Measurements from ENCODE around the gene SLC9A4.

Gene SLC9A4, protein sequence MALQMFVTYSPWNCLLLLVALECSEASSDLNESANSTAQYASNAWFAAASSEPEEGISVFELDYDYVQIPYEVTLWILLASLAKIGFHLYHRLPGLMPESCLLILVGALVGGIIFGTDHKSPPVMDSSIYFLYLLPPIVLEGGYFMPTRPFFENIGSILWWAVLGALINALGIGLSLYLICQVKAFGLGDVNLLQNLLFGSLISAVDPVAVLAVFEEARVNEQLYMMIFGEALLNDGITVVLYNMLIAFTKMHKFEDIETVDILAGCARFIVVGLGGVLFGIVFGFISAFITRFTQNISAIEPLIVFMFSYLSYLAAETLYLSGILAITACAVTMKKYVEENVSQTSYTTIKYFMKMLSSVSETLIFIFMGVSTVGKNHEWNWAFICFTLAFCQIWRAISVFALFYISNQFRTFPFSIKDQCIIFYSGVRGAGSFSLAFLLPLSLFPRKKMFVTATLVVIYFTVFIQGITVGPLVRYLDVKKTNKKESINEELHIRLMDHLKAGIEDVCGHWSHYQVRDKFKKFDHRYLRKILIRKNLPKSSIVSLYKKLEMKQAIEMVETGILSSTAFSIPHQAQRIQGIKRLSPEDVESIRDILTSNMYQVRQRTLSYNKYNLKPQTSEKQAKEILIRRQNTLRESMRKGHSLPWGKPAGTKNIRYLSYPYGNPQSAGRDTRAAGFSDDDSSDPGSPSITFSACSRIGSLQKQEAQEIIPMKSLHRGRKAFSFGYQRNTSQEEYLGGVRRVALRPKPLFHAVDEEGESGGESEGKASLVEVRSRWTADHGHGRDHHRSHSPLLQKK

DNA sequence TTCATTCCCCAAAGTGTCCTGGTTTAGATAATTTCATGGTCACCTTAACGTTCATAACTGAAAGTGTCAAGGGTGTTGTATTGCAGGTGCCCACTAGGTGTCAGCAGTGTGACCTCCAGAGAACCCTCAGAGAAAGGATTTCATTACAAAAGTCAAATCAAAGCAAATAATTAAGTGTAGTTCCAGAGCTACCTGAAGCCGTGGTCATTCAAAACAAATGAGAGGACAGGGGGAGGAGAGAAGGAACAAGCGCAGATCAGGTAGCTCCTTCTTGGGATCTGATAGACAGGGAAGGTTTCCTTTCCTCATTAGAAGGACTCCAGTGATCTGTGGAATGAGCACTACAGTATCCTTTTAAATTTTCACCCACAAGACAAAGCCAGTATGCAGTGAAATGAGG lies at the start of gene SLC9A4:
Gene SLC9A4, plus strand, starts transcription at position 207 of the 400 bp plus-strand sequence. CDS start 534 bp downstream, outside the sequence.
- DNase-seq (ENCODE audit: low read depth in 2 of 2), result peak; percentile 18 to 55

DNA sequence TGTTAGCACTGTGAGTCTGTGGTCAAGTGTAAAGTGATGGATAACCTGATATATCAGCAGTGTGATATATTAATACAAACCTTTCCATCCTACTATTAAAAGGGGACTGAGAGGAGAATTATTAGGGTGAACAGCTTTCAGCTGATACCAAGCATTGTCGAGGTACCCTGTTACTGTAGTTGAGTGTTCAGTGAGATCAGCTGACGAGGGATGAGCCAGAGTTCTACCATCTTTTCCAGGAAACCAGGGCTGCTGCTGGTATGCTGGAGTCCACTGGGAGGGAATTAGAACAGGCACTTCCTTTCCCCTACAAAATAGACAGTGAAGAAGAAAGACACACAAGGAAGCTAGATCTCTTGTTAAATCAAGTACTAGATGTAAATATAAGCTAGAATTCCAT lies 49.7 kb upstream of the SLC9A4 start:
- DNase-seq (ENCODE audit: low read depth in 2 of 2), result no peak

DNA sequence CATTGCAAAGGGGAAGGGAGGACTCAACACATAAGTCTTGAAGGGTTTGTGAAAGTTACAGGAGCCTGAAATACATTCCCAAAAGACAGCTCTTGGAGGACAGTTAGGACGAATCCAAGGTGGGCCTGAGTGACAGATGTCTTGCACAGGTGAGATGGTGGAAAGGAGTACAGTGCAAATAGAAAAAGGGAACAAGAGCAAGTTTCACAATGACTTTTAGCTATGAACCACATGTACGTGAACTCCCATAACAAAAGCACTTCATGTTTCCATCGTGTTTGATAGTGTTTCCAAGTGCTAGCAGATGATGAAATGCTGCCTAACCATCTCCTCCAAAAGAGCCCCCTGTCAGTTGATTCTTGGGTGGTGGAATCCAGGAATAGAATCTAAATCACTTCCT lies 48.3 kb upstream of the SLC9A4 start:
- DNase-seq (ENCODE audit: low read depth in 2 of 2), result no peak

DNA sequence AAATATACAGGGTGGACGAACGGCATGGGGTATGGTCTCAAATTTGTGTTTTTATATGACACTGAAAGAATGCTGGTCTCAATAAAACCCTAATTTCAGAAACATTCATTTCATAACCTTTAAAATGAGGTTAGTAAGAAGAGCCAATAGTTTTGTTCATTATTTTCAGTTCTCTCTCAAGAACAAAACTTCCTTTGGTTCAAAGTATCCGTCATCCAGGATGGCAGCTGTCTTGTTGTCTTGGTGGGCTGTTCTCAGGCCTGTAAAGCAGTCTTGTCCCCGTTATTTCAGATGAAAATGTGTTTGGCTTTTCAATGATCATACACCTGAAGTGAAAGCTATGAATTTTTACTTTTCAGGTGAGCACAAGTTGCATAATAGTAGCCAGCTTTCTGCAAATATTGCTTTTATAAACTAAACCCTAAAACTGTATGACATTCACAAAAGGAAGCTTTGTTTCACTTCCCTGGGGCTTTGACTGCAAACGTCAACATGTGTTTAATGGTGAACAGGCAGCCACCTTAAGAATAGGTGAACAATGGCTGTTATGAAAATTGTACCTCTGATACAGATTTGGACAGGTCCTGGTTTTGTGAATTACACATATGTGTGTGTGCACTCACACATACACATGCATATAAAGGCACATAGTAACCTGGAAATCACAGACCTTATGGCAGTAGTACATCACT lies 47.4 kb upstream of the SLC9A4 start:
- DNase-seq (ENCODE audit: low read depth in 2 of 2), result no peak

DNA sequence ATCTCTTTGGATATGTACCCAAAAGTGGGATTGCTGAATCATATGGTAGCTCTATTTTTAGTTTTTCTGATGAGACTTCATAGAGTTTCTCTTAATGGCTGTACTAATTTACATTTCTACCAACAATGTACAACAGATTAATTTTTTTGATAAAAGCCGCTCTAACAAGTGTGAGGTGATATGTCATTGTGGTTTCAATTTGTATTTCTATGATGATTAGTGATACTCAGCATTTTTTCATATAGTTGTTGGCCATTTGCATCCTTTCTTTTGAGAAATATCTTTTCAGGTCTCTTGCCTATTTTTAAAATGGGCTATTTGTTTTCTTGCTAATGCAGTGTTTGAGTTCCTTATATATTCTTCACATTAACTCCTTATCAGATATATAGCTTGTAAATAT lies 45.8 kb upstream of the SLC9A4 start:
- DNase-seq (ENCODE audit: low read depth in 2 of 2), result no peak

DNA sequence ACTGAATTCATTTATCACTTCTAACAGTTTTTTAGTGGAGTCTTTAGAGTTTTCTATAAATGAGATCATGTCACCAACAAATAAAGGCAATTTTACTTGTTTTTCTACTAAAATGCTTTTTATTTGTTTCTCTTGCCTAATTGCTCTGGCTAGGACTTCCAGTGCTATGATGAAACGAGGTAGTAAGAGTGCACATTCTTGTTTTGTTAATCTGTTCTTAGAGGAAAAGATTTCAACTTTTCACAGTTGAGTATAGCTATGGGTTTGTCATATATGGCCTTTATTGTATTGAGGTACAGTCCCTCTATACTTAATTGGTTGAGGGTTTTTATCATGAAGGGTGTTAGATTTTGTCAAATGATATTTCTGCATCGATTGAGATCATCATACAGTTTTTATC lies 44.5 kb upstream of the SLC9A4 start:
- DNase-seq (ENCODE audit: low read depth in 2 of 2), result no peak

DNA sequence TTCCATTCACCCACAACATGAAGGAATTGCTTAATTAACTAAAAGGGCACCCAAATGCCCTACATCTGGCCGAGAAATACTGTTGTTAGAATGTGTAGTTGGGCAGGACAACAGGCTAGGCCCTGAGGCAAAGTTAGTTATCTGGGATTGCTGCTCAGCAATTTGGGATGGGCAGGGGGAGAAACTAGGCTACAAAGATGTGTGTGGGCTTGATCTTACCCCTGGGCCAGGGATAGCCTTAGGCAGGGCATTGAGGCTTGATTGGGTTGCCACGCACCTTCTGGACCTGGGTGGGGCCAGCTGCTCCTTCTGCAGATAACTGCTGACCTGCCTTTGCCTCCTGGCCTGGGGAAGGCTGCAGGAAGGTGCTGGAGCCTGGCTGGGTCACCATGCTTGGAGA lies 40.6 kb upstream of the SLC9A4 start:
- DNase-seq (ENCODE audit: low read depth in 2 of 2), result no peak

DNA sequence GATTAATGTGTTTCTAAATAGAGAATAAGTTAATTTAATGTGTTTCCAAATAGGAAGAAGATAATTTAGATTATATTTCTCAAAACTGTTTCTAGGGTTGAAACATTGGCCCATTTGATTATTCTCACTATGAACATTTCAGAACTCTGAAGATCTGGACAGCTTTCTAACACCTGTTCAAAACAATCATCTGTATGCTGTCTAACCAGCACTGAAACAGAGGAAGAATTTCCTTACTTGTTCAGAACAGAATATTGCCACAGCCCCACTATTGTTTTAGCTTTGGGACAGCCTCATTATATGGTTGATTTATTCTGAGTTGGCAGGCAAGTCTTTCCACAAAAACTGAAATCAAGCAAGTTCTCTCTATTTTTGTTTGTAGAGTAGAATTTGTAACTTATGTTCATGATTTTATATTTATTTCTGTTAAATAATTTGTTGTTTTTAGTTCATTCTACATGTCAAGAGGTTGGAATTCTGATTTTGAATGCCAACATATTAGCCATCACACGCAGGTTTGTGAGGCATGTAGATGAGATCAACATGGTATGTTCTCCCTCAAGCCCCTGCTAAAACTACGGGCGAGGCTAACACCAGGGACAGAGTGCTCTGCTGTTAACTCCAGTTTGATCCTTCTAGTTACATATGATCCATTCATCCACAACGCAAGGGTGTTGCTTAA lies 38.9 kb upstream of the SLC9A4 start:
- no peak for DNase-seq (ENCODE audit: low read depth in 2 of 2)

DNA sequence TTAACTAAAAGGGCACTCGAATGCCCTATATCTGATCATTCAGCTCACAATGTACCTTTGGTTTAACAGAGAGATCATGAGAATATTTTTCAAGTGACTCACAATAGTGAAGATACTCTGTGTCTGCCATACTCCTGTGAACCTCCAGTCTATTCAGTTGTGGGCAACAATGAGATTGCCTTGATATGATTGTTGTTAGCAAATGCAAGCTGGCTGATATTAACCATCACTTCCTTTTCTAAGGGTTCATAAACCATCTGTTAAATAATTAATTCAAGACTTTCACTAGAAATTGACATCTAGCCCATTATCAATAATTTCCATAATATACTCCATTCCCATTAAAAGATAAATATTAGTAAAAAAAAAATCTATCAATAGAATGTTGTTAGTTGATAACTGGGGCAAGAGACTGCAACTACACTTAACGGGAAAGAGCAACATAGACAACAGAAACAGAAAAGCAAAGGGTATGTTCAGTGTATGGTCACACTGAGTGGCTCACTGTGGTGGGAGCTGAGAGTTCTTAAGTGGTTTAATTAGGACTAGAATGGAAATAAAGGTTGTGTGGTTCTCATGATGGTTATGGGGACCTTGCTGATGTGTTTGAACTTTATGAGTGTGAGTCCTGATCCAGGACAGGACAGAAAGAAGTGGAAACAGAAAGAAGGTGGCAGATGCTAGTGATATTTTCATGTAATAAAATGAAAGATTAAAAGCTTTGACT lies 38.2 kb upstream of the SLC9A4 start:
- DNase-seq (ENCODE audit: low read depth in 2 of 2), result no peak

DNA sequence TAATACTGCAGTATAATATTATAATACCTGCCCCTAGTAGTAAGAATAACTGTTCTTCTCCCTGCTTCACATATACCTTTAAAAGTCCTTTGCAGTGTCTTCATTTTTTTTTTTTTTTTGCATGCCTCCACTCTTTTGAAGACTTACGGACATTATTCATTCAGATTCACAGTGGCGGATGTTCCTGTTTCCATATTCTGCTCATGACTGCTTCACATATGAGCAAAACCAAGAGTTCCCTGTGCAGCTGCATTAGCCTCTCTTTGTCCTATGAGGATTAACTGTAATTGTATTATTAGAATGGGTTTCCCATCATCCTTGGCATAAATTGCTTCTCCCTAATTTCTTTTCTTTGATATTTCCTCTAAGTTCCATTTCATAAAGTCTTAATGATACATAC lies 37.3 kb upstream of the SLC9A4 start:
- DNase-seq (ENCODE audit: low read depth in 2 of 2), result no peak

DNA sequence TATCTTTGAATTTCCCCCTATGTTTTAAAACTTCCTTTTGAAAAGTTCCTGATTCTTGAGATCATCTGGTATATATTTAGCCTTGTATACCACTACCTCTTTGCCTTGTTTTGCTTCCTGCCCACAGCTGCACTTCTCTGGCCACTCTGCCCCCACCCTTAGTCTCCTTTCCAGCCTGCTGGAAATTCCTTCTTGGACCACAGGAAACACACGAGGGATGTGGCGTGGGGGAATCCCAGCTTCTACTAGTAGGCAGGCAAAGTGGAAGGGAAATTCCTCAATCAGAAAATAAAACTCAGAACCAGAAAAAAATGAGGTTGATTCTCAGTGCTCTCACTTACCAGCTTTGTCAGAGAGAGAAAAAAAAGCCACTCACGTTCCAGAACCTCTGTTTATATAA lies 36.7 kb upstream of the SLC9A4 start:
- no peak for DNase-seq (ENCODE audit: low read depth in 2 of 2)

DNA sequence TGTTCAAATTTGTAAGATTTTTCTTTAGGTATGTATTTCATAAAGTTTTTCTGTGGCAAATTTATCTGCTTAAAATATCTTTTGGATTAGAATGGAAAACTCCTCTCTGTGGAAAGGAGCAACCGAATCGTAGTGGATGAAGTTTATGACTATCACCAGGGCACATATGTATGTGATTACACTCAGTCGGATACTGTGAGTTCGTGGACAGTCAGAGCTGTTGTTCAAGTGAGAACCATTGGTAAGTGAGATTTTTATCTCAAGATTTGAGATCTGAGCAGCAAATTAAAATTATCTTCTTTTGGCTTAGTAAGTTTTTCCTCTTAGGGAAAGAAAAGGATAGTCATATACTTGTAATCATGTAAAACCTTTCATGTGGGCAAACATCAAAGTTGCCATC lies 35.9 kb upstream of the SLC9A4 start:
- DNase-seq (ENCODE audit: low read depth in 2 of 2), result no peak

DNA sequence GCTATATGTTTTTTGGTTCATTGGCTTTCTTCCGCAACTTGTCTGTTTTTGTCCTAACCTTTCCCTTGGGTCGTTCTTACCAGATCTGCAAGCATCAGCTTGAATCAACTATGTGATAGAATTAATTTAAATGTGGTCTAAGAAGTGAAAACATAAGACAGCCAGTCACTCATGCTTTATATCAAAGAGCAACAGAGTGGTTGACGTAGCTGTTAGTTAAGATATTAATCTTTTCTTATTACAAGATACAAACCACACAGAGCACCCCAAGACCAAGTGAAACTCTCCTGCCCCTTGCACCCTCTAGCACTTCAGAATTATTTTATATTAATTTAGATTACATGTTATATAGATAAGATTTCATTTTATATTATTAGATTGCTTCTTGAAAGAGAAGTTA lies 34.9 kb upstream of the SLC9A4 start:
- DNase-seq (ENCODE audit: low read depth in 2 of 2), result no peak

DNA sequence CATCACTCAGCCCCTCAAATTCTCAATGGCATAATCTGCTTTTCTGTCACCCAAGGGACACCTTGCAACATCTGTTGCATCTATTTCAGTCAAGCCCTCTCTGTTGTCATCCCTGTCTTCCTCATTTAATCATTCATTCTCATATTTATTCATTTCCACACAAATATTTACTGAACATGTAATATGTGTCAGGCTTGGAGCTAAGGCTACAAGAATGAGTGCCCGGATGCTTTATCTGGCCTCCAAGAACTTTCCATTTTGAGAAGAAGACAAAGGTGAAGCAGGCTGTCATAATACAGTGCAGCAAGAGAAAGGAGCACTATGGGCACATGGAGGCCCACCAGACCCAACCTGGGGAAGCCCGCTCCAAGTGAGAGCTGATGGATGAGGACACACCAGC lies 34.4 kb upstream of the SLC9A4 start:
- DNase-seq (ENCODE audit: low read depth in 2 of 2), result no peak

DNA sequence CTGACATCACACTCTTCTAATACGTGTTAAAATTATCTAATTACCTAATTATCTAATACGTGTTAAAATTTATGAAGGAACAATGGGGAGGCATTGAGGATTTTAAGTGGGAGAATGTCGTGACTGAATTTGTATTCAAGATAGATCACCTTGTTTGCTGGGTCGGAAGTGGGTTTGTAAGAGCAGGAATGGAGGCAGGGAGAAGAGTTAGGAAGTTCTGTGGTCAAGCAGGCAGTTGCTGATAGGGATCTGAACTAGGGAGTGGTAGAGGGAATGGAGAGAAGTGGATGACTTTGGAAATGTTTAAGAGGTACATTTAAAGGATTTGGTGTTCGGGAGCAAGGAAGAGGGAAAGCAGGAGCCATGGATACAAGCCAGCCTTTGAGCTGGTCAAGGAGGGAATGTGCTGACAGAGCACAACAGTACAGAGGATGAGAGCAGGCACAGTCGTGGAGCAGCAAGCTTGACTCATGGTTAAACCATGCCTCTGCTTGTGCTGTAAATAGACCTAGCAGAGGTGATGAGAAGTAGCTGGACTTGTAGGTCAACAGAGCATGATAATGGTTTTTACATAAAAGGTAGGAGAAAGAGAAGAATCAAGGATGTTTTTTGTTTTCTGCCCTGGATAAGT lies 33.8 kb upstream of the SLC9A4 start:
- no peak for DNase-seq (ENCODE audit: low read depth in 2 of 2)

DNA sequence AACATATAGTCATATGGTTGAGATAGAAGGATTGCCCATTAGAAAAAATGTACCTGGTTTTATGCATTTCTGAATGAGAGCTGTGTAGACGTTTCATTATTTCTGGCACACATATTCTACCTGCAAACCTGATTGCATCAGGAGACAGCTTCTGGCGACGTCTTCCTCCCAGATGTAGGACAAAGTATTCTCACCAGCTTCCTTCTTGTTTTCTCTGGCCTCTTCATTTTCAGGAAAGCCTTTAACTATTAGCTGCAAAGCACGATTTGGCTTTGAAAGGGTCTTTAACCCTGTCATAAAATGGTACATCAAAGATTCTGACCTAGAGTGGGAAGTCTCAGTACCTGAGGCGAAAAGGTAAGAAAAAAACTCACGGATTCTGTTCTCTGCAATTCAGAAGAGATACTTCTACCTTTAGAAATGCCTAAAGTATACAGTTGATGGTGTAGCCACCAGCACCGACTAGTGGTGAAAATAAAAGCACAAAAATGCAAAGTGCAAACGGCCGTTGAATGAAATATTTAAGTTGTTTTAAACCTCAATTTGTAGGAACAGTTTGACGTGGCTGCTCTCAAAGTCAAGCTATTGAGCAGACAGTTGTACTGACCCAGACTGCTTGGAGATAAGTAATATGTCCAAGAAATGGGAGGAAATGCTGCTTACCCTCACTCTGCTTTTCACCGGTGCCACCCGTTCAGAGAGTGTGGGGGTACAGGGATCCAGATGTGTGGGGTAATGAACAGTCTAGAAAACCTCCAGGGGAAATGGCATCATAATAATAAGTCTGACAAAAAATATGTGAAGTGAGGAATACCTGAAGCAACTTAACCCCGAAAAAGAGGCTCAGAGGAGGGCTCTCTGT lies 29.8 kb upstream of the SLC9A4 start:
- peak in 1 of 2 donors; percentile 37 for DNase-seq (ENCODE audit: low read depth in 2 of 2)

DNA sequence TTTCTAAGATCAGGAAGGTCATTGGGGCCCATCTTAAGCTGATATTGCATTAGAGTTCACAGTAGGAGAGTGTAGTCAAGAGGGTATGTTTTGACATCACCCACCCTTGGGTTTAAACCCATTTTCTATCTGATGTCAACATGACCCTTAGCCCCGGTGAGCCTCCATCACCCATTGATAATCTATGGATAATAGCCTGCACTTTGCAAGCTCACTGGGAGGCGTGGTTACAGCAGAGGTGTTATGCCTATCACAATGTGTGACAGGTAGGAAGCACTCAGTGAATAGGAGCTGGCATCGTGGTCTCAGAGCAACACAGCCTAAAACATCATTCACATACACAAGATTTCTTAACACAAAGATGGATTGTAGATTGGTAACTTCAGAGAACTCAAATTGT lies 28.8 kb upstream of the SLC9A4 start:
- no peak for DNase-seq (ENCODE audit: low read depth in 2 of 2)

DNA sequence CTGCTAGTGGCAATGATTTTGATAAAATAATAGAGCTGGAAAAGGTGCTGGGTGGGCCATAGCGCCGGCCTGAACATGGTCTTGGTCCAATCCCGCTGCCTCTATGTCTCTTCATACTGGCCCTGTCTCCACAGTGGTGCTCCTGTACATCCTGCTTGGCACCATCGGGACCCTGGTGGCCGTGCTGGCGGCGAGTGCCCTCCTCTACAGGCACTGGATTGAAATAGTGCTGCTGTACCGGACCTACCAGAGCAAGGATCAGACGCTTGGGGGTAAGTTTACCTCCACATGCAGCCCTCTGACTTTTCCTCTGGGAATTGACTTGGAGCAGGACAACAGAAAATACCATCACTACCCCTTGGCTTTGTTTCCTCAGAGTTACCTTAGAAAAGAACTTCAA lies 26.1 kb upstream of the SLC9A4 start:
- DNase-seq (ENCODE audit: low read depth in 2 of 2), result no peak

DNA sequence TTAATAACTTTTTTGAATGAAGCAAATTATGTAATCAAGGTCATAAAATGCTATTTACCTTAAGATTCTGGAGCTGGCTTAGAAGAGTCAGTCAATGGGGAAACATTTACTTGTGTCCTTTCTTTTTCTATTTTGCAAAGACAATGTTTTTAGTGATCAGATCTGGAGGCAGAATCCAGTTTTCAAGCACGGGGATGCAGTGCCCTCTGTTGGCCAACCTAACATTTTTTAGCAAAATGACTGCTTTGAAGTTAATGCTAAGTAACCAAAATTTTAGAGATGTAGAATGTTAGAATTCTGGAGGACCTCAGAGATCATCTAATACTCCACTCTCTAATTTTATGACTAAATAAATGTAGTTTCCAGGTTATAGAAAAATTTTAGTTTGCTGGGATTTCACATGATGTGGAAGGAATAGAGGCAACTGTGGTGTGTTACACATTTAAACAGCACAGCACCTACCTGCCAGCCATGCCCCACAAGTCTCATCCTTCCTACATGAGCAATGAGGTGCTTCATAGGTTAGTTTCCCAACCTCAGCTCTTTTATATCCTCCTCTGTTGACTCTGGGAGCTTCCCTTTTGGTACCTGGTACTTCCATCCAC lies 23.6 kb upstream of the SLC9A4 start:
- DNase-seq (ENCODE audit: low read depth in 2 of 2), result peak; percentile 25 to 64

Measured in stimulated activated CD4-positive, alpha-beta T cell treated with anti-CD3 and anti-CD28 coated beads, Interleukin-15, amount 100 ng/mL, for 48 hours (primary cell).